Measurements from ENCODE around the gene PLCB1. TPM values are rescaled to one million over a fixed set of nuclear protein-coding genes. Genes with fewer than 3 reads are reported as not detected.

Gene PLCB1
- total RNA-seq, 1 experiment from 2014 or later: 6.8 TPM

- Histone ChIP-seq H3K27me3 (replicated peaks; ENCODE audit: insufficient read depth, low read depth, low read length, poor library complexity) (peaks cover 6% of the 10 kb centered on the region), H3K4me3 (ENCODE audit: low read depth, low read length, poor library complexity, severe bottlenecking) (no peak overlapping the region), H3K27ac (ENCODE audit: low read depth, low read length, poor library complexity, severe bottlenecking) (no peak overlapping the region), H3K4me1 (ENCODE audit: insufficient read depth, low read length, poor library complexity, severe bottlenecking) (no peaks in the 10 kb centered on the region), H3K9me3 (ENCODE audit: low read depth, low read length, poor library complexity, severe bottlenecking) (no peaks in the 10 kb centered on the region), H3K36me3 (ENCODE audit: insufficient read depth, low read length, poor library complexity, severe bottlenecking) (no peaks in the 10 kb centered on the region)
- DNase-seq (ENCODE audit: low spot score): no peak
- POLR2A ChIA-PET (ENCODE audit: low non-redundant PET): no interaction called here
- TF ChIP-seq CTCF (conservative IDR thresholded peaks at IDR 0.05; ENCODE audit: low read depth, low read length) (no peak), EZH2 (IDR thresholded peaks at IDR 0.05; ENCODE audit: borderline replicate concordance, low read depth, low read length, poor library complexity, severe bottlenecking) (no peak)
- CTCF ChIA-PET: no interaction called here
- intact Hi-C loops (cut with micrococcal nuclease; ENCODE audit: unreplicated experiment): no loop called here
- BruUV-seq (replicated peaks): no TSS peak
These were observed 492.6 kb downstream of the PLCB1 start for GRCh38 chr20:8624616-8625015.

GRCh38 chr20:8627340-8628004, 495.4 kb downstream of the PLCB1 start:
- intact Hi-C loops (cut with micrococcal nuclease; ENCODE audit: unreplicated experiment): no loop called here
- BruUV-seq (replicated peaks): no TSS peak
- ChIA-PET CTCF (no interaction called here), POLR2A (ENCODE audit: low non-redundant PET) (no interaction called here)
- no peak for TF ChIP-seq CTCF (conservative IDR thresholded peaks at IDR 0.05; ENCODE audit: low read depth, low read length)
- TF ChIP-seq EZH2 (IDR thresholded peaks at IDR 0.05; ENCODE audit: borderline replicate concordance, low read depth, low read length, poor library complexity, severe bottlenecking): no peak
- Histone ChIP-seq H3K27me3 (replicated peaks; ENCODE audit: insufficient read depth, low read depth, low read length, poor library complexity) (peaks cover 6% of the 10 kb centered on the region), H3K36me3 (ENCODE audit: insufficient read depth, low read length, poor library complexity, severe bottlenecking) (no peaks in the 10 kb centered on the region), H3K4me3 (ENCODE audit: low read depth, low read length, poor library complexity, severe bottlenecking) (no peak overlapping the region), H3K4me1 (ENCODE audit: insufficient read depth, low read length, poor library complexity, severe bottlenecking) (no peaks in the 10 kb centered on the region), H3K27ac (ENCODE audit: low read depth, low read length, poor library complexity, severe bottlenecking) (no peak overlapping the region), H3K9me3 (ENCODE audit: low read depth, low read length, poor library complexity, severe bottlenecking) (no peaks in the 10 kb centered on the region)
- no peak for DNase-seq (ENCODE audit: low spot score)

- Histone ChIP-seq H3K27ac (ENCODE audit: low read depth, low read length, poor library complexity, severe bottlenecking) (no peak overlapping the region), H3K27me3 (replicated peaks; ENCODE audit: insufficient read depth, low read depth, low read length, poor library complexity) (peaks cover 4% of the 10 kb centered on the region), H3K4me3 (ENCODE audit: low read depth, low read length, poor library complexity, severe bottlenecking) (no peak overlapping the region), H3K36me3 (ENCODE audit: insufficient read depth, low read length, poor library complexity, severe bottlenecking) (no peaks in the 10 kb centered on the region), H3K4me1 (ENCODE audit: insufficient read depth, low read length, poor library complexity, severe bottlenecking) (no peaks in the 10 kb centered on the region), H3K9me3 (ENCODE audit: low read depth, low read length, poor library complexity, severe bottlenecking) (no peaks in the 10 kb centered on the region)
- no TSS peak for BruUV-seq (replicated peaks)
- ChIA-PET POLR2A (ENCODE audit: low non-redundant PET) (no interaction called here), CTCF (no interaction called here)
- no peak for DNase-seq (ENCODE audit: low spot score)
- TF ChIP-seq EZH2 (IDR thresholded peaks at IDR 0.05; ENCODE audit: borderline replicate concordance, low read depth, low read length, poor library complexity, severe bottlenecking): no peak
- no peak for TF ChIP-seq CTCF (conservative IDR thresholded peaks at IDR 0.05; ENCODE audit: low read depth, low read length)
- intact Hi-C loops (cut with micrococcal nuclease; ENCODE audit: unreplicated experiment): no loop called here
These were observed 499.2 kb downstream of the PLCB1 start for GRCh38 chr20:8631271-8631670.
